GM21717 (cell line): ENCODE measurements around the gene FZR1.

Experiments used
- ATAC-seq: cut with Tn5 transposase; IDR thresholded peaks from one replicate; pipeline ENCODE4 v1.9.1; 2021; ENCODE audit warnings: mild to moderate bottlenecking, moderate library complexity; ENCODE audit not compliant: unreplicated experiment

The FZR1 gene

DNA sequence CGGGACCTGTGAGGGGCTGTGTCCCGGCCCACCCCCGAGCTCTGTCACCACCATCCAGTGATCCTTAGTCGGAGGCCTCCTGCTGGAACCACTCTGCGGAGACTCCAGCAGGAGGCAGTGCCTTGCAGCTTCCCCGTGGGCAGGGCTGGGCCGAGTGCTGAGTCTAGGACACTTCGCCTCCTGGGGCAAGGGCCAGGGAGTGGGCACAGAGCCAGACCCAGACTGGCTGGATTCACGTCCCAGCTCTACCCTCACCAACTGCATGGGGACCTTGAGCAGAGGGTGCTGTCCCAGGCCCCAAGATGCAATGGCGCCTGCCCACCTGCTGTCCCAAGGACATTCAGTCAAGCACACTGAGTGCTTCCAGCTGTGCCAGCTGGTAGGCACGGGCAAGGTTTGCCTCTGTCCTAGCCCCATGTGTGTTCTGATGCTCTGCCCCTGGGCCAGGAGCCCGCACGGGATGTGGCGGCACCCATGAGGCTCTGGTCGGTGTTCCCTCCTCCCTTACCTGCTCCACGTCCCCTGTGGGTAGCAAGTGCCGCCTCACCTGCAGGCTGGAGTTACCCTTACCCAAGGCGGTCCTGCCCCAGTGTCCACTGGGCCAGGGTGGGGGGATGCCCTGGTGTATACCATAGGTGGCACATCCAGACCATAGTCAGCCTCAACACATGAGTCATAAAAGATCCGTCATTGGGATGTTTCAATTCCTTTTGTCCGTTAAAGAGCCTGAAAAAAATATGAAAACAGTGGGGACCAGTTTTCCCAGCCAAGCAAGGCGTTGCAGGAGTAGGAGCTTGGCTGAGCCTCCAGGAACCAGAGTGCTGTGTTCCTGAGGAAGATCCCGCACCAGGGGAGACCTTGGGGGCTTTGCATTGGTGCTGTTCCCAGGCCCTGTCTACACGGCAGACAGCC, 7.4 kb downstream of the FZR1 start:
- no peak for ATAC-seq

DNA sequence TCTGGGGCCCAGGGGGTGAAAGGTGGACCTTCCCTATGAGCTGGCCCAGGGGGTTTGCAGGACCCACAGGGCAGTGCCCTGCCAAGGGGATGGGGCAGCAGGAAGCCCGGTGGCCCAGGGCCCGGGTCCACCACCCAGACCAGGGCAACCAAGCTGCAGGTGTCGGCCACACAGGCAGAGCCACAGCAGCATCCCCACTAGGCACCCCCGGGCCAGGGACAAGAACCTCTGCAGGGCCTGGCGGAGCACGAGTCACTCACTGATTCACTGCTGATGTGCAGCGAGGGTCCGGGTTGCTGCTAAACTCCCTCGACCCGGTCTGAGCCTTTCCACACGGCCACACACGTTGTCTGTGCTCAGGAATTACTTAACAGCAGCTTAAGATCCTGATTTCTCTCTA, 8.8 kb downstream of the FZR1 start:
- no peak for ATAC-seq

- no peak for ATAC-seq
Observed at GRCh38 chr19:3515891-3516422, 9.8 kb downstream of the FZR1 start.

DNA sequence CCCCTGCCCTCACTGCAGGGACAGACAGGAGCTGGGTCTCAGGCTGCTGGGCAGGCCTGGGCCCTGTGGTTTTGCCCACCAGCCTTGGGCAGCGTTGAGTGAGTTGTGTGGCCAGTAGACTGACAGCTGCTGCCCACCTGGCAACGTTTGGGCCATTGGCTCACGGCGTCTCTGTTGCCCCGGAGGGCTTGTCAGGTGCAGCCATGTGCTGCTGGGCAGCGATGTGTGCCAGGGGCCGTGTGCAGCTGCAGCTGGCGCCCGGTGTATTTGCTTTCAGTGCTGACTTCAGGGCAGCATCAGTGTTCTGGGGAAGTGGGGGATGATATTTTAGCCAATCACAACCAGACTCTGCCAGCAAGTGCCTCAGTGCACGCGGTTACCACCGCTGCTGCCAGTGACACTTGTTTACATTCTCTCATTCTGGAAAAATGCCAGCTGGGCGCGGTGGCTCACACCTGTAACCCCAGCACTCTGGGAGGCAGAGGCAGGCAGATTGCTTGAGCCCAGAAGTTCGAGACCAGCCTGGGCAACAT, 10.6 kb downstream of the FZR1 start:
- ATAC-seq, result no peak

DNA sequence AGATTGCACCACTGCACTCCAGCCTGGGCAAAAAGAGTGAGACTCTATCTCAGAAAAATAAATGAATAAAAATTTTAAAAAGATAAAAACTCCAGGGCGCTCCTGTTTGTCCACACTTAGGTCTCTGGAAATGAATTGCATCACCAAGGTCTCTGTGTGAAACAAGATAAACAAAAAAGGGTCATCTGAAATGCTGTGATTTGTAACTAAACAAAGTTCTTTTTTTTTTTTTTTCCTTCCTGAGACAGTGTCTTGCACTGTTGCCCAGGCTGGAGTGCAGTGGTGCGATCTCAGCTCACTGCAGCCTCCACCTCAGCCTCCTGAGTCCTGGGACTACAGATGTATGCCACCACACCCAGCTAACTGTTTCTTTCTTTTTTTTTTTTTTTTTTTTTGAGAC, 11.5 kb downstream of the FZR1 start:
- ATAC-seq, result no peak

- no peak for ATAC-seq
Observed at GRCh38 chr19:3518255-3518654, 12.1 kb downstream of the FZR1 start.

DNA sequence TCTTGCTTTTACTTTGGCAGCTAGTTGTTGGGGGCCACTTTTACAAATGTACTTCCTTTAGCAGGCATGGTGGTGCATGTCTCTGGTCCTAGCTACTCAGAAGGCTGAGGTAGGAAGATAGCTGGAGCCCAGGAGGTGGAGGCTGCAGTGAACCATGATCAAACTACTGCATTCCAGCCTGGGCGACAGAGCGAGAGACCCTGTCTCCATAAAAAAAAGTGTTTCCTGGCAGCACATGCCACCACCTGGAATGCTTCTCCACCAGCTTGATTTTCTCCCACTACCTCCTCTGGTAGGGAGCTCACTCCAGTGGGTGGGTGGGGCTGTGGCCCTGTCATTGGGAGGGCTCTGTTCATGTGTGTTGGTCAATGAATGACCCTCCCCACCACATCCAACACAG, 12.5 kb downstream of the FZR1 start:
- ATAC-seq, result no peak

DNA sequence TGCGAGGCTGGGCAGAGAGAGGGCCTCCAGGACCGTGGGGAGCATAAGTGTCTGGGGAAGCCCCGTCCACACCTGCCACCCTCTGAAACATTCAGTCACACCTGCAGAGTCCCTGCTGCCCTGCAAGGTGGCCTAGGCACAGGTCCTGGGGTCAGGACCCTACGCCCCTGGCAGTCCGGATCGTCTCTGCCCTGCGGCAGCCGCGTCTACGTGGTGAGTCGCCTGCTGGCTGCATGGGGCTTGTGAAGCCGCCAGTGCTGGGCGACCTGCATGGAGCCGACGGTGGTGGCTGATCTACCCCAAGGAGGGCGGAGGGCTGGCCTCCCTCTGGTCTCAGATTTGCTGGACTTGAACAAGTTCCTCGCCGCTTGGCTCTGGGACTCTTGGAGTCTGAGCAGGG, 13.0 kb downstream of the FZR1 start:
- ATAC-seq, result no peak

DNA sequence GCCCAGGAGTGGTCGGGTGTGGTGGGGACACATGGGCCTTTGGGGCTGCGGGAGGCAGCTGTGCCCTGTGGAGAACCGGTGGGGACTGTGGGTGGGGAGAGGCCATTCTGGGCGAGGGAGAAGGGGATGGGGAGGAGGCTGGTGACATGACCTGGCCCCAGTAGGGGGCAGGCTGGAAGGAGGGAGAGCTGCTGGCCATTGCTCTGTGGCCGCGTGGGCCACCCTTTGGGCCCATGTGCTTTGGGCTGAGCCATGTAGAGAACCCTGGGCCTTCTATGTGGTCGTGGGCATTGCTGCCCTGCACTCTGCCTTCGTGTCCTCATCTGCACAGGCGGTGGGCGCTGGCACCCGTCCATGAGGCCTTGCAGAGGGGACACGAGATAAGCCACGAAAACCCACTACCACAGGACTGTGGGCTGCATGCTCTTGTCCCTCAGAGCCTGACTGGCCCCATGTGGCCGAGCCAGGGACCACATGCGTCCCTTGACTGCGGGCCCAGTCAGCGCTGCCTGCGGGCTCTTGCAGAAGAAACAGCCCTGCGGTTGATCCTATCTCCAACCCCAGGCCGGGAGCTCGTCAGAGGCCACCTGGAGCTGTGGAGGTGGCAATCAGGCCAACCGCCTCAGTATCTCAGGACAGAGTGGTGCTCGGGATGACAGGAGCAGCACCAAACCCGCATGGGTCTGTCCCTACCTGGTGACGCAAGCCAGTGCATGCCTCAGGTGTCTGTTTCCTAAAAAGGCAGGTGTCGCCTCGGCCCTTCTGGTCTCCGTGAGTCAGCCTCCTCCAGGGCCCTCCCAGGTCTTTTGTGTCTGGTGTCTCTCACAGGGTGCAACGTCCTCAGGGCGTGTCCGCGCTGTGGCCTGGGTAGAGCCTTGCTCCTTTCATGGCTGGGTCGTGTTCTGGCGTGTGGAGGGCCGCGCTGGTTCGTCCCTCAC, 14.3 kb downstream of the FZR1 start:
- no peak for ATAC-seq

DNA sequence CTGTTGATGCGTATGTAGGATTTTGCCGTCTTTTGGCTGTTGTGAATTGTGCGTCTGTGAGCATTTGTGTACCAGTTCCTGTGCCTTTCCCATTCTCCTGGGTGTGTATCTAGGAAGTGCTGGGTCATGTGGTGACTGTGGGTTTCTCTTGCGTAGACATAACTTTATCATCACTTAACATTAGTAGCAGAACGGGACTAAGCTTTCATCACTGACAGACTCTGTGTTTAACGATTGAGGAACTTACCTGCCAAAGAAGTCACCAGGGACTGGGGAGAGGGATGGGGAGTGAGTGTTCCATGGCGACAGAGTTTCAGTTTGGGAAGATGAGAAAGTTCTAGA, 15.0 kb downstream of the FZR1 start:
- ATAC-seq, result no peak

GRCh38 chr19:3522421-3523360, 16.6 kb downstream of the FZR1 start:
- no peak for ATAC-seq

GRCh38 chr19:3523361-3524077, 17.4 kb downstream of the FZR1 start:
- ATAC-seq, result no peak

- no peak for ATAC-seq
Observed at GRCh38 chr19:3524078-3524842, 18.1 kb downstream of the FZR1 start.

DNA sequence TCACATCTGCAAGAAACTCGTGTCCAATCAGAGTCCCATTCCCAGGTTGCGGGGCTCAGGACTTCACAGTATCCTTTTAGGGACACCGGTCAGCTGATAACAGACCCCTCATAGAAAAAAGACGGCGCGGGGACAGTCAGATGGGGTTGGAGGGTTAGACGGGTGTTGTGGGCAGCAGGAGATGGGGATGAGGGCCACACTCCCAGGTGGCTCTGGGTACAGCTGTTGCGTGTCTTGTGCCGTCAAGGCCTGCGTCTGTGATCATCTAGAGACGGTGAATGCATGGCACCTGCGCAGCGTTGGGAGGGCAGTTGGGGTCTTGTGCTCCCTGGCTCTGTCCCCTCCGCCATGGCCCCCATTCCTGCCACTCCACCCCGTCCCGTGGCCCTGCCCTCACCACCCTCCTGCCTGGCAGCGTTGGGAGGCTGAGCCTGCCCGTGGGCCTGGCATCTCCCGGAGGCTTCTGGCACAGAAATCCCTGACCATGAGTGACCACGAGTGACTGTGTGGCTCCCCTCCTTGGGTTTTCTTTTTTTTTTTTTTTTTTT, 18.9 kb downstream of the FZR1 start:
- ATAC-seq, result no peak

- ATAC-seq, result no peak
Observed at GRCh38 chr19:3526507-3527237, 20.6 kb downstream of the FZR1 start.

- no peak for ATAC-seq
Observed at GRCh38 chr19:3527238-3527910, 21.3 kb downstream of the FZR1 start.

- no peak for ATAC-seq
Observed at GRCh38 chr19:3528080-3528479, 22.0 kb downstream of the FZR1 start.
